ENCODE results near the gene MYO15B.

MYO15B gene

DNA sequence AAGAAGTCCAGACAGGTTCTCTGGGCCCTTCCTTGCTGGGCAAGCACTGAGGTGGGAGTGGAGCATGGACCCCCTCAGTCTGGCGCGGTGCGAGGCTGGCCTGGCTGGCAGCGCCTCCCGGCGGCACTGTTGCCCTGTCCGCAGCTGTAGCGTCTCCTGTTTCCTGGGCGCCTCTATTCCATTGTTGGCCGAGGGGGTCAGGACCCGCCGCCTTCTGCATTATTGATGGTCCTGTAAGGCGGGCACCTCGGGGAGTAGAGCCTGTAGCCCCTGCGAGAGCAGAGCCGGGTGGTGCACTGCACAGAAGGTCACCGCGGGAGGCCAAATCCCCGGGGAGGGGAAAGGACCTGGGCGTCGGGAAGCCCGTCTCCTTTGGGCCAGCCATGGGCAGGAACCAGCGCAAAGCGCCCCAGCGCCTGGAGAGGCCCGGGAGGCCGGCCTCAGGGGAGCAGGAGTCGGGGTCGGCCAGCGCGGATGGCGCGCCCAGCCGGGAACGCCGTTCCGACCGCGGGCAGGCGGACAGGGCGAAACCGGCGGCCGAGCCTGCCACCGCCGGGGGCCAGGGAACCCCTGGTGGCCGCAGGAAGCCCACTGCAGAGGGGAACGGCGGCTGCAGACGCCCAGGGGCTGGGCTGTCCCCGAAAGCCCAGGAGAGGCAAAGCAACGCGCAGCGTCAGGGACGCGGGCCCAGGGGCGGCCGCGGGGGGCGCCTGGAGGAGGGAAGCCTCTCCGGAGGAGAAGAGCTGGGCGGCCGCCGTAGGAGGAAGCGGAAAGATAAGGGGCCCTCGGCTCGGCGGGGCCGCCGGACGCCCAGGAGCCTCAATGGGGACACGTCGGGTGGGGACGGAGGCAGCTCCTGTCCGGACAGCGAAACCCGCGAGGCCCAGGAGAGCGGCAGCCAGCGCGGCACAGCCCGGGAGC, at the start of gene MYO15B:
TSS of gene MYO15B (plus strand) at position 126 of the 921 bp plus-strand sequence. CDS start at position 384, 258 bp downstream.
- DNase-seq, result peak; percentile 44

DNA sequence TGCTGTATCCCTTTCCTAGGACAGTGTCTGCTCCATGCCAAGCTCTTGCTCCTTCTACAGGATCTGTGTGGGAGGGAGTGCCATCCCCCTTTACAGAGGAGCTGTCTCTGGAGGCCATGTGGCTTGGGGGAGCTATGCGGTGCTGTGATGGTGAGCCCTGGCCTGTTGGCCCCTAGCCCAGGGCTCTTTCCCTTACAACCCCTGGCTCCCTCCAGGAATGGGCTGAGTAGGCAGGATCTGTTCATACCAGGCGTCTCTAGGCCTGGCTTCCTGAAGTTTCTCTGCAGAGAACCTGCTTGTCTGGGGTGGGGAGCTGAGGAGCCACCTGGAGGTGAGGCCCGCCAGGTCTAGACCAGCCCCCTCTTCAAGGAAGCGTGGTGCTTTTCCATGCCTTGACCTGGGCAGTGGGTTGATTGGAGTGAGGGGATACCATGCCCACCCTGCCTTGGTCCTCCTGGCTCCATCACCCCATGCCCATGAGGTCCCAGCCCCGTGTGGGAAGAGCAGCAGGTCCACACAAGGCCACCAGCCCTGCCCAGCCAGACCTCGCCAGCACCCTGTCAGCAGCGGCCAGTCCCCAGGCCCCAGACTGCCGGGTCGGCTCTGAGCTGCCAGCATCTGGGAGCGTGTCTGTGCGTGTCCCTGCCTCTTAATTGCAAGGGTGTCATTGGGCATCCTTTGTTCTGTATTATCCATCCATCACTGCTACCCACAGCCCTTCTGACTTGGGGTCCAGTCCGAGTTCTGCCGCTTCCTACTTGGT, 47.5 kb upstream of the MYO15B start:
- no peak for DNase-seq

DNA sequence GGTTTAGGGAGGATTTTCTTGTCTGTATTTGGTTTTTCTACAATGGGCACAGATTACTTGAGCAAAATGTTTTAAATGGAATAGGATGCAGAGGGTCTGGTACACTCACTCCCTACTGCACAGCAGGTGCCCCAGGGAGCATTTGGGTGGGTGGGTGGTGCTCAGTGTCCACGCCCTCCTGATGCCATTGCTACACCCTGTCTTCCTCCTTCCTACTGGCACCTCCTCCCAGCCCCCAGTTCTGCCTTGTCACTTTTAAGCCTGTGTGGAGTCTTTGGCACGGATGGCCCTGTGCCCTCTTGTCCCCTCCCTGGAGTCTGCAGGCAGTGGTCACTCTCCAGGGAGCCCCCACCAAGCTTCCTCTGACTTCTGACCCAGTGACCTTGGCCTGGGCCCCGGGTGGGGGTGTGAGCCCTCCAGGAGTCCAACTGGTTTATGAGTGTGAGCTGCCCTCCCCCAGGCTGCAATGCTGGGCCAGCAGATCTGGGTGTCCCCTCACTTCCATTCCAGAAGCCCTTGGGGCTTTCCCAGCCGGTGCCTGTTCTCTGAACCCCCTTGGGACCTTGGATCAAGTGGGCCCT, 46.6 kb upstream of the MYO15B start:
- no peak for DNase-seq

DNA sequence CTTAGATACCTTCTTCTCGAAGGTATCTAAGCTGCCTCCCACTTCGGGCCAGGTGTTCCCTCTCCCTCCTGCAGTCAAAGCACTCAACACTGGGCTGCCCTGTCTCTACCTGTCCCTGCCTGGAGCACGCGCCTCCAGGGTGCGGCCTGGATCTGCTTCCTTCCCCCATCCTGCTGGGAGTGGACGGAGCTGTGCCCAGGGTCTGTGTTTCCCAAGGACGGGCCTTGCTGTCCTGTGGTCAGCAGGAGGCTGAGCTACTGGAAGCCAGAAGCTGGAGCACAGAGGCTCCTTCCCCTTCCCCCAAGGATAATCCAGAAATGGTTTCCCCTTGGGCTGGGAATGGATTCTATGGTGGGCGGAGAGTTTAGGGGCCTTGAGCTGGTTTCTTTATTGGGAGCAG, 45.4 kb upstream of the MYO15B start:
- DNase-seq, result no peak

DNA sequence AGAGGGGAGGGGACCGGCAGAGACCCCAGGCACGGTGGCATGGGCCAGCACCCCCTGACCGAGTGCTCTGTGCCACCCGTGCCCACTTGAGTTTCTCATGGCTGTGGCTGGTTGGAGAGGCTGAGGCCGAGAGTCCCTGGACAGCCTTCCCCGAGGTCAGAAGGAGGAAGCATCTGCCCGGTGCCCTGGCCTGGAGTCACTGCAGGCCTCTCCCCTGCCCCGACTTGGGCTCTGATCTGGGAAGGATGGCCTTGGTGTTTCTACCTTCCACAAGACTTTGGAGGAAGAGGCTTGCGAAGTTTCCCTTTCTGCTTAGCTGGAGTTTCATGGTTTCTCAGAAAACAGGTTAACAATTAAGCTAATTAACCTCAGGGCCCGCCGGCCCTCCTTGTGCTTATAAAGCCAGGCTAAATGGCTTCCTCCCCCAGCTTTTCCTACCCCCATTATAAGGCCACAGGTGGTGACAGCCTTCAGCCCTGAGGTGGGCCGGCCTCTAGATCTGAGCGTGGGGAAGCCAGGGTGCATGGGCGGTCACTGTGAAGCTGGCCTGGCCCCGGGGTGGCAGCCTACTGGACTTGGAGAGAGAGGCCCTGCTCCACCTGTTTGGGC, 44.8 kb upstream of the MYO15B start:
- DNase-seq, result no peak

DNA sequence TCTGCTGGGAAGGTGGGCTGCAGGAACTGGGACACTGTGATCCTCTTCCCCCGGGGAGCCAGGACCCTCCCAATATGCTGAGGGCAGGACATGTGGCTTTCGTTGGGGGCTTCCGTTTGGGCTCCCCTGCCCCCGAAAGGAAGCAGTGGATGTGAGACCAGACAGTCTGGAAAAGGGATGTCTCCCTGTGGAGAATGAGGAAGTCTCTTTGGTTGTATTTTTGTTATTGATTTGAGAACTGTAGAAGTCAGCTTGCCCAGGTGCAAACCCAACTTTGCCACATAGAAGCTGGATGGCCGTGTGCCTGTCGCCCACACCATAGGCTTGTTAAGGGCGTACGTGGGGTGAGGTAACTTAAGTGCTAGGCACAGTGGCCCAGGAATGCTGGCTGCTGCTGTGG, 43.4 kb upstream of the MYO15B start:
- no peak for DNase-seq

DNA sequence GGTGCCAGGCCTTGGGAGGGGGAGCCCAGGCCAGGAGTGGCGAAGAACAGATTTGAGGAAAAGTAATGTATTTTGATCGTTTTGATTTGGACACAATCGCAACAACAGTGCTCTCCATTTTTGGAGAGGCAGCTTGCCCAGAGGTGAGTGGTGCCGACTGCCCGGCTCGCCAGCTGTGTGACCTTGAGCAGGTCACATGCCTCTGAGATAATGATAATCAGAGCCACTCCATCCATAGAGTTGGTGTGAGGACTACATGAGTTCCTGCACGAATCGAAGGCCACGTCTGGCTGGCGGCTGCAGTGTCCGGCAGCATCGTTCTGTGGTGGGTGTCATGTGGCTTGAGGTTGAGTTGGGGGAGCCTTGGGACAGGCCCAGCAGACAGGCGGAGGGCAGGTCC, 41.4 kb upstream of the MYO15B start:
- no peak for DNase-seq

DNA sequence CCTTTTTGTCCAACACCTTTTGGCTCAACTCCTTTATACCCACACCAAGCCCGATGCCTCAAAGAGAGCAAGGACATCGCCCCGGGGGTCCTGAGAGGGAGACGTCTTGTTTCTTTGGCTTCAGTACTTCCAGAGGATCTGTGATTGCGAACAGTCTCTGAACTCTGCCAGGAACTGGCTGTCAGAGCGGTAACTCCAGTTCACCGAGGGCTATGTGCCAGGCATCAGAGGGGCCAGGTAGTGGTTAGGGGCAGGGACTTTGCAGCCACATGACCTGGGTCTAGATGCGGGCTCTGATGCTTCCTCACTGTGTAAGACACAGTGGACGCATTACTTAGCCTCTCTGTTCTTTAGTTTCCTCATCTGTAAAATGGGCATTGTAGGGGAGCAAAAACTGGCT, 40.5 kb upstream of the MYO15B start:
- no peak for DNase-seq

DNA sequence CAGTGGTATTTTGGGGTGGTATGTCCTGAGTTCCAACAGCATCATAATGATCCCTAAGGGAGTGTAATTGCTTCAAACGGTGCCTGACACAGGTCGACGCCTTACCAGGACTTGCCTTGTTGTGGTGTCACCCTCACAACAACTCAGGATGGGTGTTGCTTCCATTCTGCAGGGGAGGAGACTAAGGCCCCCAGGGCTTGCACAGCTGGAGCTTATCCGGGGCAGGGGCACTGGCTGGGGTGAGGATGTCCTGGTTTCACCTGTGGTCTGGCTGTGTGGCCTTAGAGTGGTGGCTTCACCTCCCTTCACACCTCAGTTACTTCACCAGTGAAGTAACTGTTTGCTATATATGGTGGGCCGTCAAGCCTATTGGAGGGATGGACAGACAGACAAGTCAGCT, 38.8 kb upstream of the MYO15B start:
- DNase-seq, result no peak

DNA sequence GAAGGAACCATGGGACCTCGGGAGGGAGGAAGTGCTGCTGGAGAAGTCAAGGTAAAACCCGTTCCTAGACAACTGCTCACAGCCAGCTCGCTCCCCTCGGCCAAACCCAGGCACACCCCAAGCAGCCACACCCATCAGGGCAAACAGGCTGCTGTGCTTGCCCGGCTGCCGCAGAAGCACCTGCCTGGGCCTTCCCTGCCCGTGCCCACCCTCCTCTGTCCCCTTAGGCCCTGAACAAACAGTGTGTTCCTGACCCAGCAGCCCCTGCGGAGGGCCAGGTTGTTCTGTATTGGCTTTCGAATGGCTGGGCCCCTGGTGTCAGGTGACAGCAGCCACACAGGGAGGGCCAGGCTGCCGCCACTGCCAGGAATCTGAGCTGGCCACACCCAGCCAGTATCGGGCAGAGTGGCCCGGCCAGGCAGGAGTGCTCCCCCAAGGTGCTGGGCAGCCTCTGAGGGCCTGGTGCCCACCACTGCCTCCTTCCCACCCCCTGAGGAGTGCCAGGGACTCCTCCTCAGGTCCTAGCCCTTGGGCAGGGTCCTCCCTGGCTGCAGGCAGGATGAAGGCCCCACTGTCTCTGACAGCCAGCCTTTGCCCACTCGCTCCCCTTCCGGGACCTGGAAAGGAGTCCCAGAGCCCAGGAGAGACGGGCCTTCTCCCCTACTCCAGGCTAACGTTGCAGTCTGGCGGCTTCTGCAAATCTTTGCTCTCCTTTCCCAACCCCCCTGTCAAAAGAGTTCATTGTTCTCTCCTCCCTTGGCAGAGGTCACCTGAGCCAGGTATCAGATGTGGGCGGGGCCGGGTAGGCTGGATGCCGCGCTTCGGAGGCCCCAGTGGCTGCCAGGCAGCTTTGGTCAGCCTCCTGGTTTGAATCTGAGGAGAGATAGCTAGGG, 38.1 kb upstream of the MYO15B start:
- no peak for DNase-seq

DNA sequence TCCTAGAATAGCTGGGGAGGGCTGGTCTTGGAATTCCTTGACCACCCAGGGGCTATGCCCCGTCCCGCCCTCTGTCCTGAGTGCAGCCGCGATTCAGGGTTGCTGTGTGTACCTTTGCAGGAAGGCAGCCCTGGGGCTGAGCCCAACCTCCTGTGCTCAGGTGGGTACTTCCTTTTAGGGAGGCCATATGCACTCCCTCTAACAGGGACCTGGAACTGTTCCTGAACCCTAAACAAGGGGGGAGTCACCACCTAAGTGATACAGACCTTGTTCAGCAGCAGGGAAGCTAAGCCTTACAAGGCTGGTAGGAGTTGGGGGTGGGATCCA, 37.5 kb upstream of the MYO15B start:
- DNase-seq, result no peak

DNA sequence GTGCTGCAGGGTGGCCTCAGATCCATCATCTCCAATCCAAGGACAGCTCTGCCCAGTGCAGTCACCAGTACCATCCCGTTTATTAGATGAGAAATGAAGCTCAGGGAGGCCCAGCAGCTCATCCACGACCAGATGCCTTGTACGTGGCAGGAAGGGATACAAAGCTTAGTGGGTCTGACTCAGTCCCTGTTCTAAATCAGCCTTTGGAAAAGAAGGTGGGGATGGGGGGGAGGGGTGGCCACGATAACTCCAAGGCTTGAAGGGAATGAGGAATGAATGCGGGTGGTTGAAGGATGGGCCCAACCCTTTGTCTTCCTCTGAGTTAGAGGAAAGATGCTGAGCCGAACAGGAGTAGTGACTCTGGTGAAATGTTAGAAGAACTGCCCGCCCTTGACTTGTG, 36.3 kb upstream of the MYO15B start:
- DNase-seq, result no peak

DNA sequence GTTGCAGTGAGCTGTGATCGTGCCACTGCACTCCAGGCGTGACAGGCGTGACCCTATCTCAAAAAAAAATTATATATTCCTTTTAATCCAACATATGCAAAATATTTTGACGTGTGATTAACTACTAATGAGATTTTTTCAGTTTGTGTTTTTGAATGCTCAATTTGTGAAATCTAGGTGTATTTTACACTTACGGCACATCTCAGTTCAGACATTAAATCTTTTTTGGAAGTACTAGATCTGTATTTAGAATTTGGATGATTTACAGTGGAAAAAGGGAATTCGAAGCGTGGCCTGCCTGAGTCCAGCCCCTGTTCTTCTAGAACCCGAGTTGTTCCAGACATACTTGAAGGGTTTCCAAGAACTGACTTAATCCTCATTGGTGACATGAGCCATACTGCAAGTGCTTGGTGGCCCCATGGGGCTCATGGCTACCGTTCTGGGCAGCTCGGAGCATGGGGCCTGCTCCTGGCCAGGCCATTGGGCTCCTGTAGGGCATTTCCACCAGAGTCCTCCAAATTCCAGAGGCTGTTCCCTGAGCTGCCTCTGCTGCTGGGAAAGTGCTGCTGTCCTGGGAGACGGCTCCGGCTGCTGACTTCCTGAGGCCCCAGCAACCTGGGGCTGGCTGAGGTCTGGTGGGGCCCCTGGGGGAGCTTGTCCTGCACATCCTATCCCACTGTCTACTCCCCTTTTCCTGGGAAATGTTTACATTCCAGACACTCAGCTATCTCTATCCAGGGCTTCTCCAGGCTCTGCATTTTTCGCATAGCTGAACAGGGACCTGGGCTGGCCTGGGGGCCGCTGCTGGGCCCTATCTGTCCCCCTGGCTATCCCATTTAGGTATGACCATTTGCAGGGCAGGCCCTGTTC, 34.9 kb upstream of the MYO15B start:
- no peak for DNase-seq

DNA sequence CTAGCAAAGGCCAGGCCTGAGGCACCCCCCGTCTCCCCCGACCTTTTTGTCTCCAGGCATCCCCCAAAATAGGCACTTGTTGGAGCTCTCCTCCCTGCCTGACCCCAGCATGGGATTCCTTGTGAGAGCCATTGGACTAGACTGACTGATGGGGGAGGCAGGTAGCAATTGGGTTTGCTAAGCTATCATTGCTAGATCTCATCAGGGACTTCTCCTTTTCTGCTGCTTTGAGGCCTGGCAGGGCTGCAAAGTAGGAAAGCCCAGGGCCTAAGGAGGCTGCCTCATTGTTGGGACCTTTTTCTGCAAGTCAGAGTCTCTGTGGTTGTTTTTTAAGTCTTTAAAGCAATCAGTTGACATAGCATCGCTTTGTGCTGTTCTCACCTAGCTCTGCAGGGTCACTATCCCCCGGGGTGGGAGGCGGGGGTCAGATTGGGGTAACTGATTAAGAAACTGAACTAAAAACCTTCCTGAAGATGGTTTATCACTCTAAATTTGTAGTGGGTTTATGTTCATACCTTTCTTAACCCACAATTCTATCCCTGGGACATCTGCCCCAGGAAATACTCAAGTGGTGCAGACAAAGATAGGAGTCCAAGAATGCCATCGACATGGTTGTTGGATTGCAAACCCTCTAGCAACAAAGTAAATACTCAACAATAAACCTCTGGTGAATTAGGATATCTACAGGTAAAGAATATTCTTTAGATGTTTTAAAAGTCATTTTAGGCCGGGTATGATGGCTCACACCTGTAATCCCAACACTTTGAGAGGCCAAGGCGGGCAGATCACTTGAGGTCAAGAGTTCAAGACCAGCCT, 34.1 kb upstream of the MYO15B start:
- DNase-seq, result no peak

DNA sequence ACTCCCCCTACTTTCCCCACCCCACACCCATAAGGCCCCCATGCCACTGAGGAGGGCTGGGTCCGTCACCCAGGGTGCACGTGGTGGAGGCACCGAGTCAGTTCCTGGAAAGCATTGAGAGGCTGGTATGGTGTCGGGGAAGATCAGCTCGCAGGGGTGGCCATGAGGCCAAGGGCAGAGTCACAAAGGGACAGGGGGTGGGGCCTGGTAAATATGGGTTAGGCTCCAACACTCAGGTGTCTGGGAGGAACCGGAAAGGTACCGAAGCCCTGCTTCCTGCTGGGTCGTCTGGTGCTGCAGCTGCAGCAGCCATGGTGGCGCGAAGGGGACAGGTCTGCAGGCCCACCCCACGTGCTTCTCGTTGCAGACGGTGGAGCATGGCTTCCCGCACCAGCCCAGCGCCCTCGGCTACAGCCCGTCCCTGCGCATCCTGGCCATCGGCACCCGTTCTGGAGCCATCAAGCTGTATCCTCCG, 31.9 kb upstream of the MYO15B start:
- no peak for DNase-seq

DNA sequence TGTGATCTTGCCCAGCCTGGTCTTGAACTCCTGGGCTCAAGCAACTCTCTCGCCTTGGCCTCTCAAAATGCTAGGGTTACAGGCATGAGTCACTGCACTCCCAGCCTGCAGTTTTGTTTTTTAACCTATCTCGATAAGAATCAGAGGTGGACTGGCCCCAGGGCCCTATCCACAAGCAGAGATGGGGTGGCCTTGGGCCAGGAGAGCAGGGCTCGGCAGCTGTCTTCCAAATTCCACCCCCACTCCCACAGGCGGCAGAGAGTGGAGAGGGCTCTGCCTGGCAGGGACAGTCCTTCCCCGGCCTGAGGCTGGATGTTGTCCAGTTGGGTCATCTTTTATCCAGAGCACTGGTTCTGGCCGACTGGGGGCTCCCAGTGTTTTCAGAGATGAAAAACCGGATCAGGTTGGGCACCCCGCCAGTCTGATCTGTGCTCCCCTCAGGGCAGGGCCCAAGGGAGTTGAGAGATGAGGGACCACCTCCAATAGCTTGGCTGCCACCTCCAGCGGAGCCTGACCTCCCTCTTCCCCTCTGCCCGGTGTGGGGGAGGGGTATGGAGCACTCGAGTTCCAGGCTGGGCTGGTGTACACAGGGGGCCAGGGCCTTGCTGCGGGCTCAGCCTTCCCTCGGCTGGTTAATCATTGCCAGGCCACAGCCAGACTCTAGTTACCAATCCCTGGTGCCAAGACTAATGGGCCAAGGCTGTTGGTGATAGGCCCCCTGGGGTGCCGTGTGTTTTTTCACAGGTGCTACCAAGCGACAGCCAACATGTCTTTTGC, 30.3 kb upstream of the MYO15B start:
- no peak for DNase-seq

DNA sequence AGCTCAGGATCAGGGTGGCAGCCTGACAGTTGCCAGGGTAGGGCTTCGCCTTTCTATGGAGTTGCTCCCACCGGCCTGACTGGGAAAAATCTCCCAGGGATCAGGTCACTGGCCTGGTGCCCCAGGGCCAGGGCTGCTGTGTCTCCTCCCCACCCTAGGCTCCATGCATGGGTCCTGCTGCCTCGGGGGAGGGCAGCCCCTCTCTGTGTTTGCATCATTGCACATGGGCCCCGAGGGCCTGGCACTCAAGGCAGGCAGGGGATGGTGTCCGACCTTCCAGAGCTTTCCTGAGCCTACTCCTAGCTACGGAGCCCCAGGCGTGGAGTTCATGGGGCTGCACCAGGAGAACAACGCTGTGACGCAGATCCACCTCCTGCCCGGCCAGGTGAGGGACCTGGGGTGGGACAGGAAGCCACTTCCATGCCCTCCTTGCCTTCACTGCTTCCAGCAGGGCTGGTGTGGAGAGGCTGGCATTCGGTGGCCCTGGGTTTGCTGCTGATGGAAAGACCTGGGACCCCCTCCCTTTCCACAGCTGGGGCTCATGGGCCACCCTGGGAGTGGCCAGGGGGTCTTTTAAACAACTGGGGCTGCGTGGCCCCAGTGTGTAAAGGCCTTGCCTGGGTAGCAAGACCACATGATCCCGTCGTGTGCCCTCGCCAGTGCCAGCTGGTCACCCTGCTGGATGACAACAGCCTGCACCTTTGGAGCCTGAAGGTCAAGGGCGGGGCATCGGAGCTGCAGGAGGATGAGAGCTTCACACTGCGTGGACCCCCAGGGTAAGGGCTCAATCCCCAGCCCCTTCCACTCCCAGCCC, 29.5 kb upstream of the MYO15B start:
- DNase-seq, result no peak

DNA sequence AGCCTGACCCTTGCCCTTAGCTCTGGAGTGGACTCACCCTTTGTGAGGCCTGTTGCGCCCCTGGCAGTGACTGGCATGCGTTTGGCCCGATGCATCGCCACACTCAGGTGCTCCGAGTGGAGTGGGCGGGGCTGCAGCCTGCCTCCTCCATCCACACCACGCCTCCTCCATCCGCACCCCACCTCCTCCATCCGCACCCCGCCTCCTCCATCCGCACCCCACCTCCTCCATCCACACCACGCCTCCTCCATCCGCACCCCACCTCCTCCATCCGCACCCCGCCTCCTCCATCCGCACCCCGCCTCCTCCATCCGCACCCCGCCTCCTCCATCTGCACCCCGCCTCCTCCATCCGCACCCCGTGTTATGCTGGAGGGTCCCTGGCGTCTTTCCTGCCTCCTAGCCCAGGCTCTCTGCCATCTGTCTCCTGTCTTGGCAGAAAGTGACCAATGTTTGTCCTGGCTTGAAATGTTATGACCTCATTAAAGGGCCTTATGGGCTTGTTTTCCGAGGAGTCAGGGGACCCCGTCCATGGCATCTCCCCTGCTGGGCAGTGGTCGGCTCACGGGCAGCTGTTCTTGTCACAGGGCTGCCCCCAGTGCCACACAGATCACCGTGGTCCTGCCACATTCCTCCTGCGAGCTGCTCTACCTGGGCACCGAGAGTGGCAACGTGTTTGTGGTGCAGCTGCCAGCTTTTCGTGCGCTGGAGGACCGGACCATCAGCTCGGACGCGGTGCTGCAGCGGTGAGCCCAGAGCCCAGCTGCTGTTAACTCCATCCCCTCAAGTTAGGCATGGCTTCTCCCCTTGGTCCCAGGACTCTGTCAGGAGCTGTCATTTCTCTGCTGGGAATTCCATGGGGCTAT, 28.7 kb upstream of the MYO15B start:
- DNase-seq, result no peak

All from activated T-cell treated with anti-CD3 and anti-CD28 coated beads for 4 hours (primary cell).